ENCODE measurements around the gene SYT14.
"Not testable (repeated sequence)": the region's sequence is repeated elsewhere in the genome, so short reads cannot be mapped to it uniquely, and the experiment has no call there.

Gene SYT14

GRCh38 chr1:209937996-209938959 lies at the start of gene SYT14:
SYT14 (plus strand) TSS chr1:209938217; CDS start chr1:209938265, 48 bp downstream.
- no peak for DNase-seq (ENCODE audit: low read depth in 2 of 2)

- not testable (repeated sequence) for DNase-seq (ENCODE audit: low read depth in 2 of 2)
These were observed 49.5 kb upstream of the SYT14 start for GRCh38 chr1:209888291-209889076.

GRCh38 chr1:209889077-209889418 lies 49.0 kb upstream of the SYT14 start:
- DNase-seq (ENCODE audit: low read depth in 2 of 2) = no peak

- no peak for DNase-seq (ENCODE audit: low read depth in 2 of 2)
These were observed 47.2 kb upstream of the SYT14 start for GRCh38 chr1:209890641-209891330.

GRCh38 chr1:209893751-209894150 lies 44.3 kb upstream of the SYT14 start:
- DNase-seq (ENCODE audit: low read depth in 2 of 2) = no peak

GRCh38 chr1:209895709-209896108 lies 42.3 kb upstream of the SYT14 start:
- peak in 1 of 2 donors; percentile 4 for DNase-seq (ENCODE audit: low read depth in 2 of 2)

- DNase-seq (ENCODE audit: low read depth in 2 of 2) = no peak
These were observed 41.7 kb upstream of the SYT14 start for GRCh38 chr1:209896346-209896745.

GRCh38 chr1:209898271-209898670 lies 39.7 kb upstream of the SYT14 start:
- DNase-seq (ENCODE audit: low read depth in 2 of 2) = not testable (repeated sequence)

- DNase-seq (ENCODE audit: low read depth in 2 of 2) = not testable (repeated sequence)
These were observed 39.2 kb upstream of the SYT14 start for GRCh38 chr1:209898851-209899250.

GRCh38 chr1:209899948-209900347 lies 38.1 kb upstream of the SYT14 start:
- no peak for DNase-seq (ENCODE audit: low read depth in 2 of 2)

- no peak for DNase-seq (ENCODE audit: low read depth in 2 of 2)
These were observed 37.3 kb upstream of the SYT14 start for GRCh38 chr1:209900734-209901133.

GRCh38 chr1:209901211-209901610 lies 36.8 kb upstream of the SYT14 start:
- DNase-seq (ENCODE audit: low read depth in 2 of 2) = no peak

- not testable (repeated sequence) for DNase-seq (ENCODE audit: low read depth in 2 of 2)
These were observed 33.2 kb upstream of the SYT14 start for GRCh38 chr1:209904774-209905173.

GRCh38 chr1:209911746-209912145 lies 26.3 kb upstream of the SYT14 start:
- no peak for DNase-seq (ENCODE audit: low read depth in 2 of 2)

GRCh38 chr1:209912306-209912705 lies 25.7 kb upstream of the SYT14 start:
- no peak for DNase-seq (ENCODE audit: low read depth in 2 of 2)

- DNase-seq (ENCODE audit: low read depth in 2 of 2) = not testable (repeated sequence)
These were observed 18.4 kb upstream of the SYT14 start for GRCh38 chr1:209919637-209920036.

GRCh38 chr1:209920844-209921243 lies 17.2 kb upstream of the SYT14 start:
- DNase-seq (ENCODE audit: low read depth in 2 of 2) = no peak

- DNase-seq (ENCODE audit: low read depth in 2 of 2) = no peak
These were observed 13.6 kb upstream of the SYT14 start for GRCh38 chr1:209924390-209924789.

GRCh38 chr1:209926045-209926444 lies 12.0 kb upstream of the SYT14 start:
- no peak for DNase-seq (ENCODE audit: low read depth in 2 of 2)

- DNase-seq (ENCODE audit: low read depth in 2 of 2) = no peak
These were observed 10.6 kb upstream of the SYT14 start for GRCh38 chr1:209927466-209927865.

- DNase-seq (ENCODE audit: low read depth in 2 of 2) = no peak
These were observed 8.3 kb upstream of the SYT14 start for GRCh38 chr1:209929751-209930150.

GRCh38 chr1:209931141-209931540 lies 6.9 kb upstream of the SYT14 start:
- no peak for DNase-seq (ENCODE audit: low read depth in 2 of 2)

All from activated CD4-positive, alpha-beta T cell treated with anti-CD3 and anti-CD28 coated beads for 24 hours (primary cell).